Measurements from ENCODE around the gene TXLNG.

Gene TXLNG

GRCh38 chrX:16870095-16870861 lies 84.0 kb downstream of the TXLNG start, which contains the start of gene RBBP7 (continued):
- TF ChIP-seq ZNF23 (tag by site-specific recombination; IDR thresholded peaks at IDR 0.05; ENCODE audit: borderline replicate concordance): no peak
- TF ChIP-seq ZNF561 (tag by site-specific recombination; IDR thresholded peaks at IDR 0.05; ENCODE audit: borderline replicate concordance): peak; percentile 78; the same call in 1 of the 2 replicates
- TF ChIP-seq KLF10 (tag by site-specific recombination; IDR thresholded peaks at IDR 0.05): peak; percentile 91
- peak; percentile 92 for TF ChIP-seq ZNF366 (tag by site-specific recombination; conservative IDR thresholded peaks at IDR 0.05)
- TF ChIP-seq ZBTB10 (tag by site-specific recombination; IDR thresholded peaks at IDR 0.05): peak; percentile 57
- TF ChIP-seq ZNF16 (tag by site-specific recombination; IDR thresholded peaks at IDR 0.05; ENCODE audit: low read depth): no peak
- no peak for TF ChIP-seq ZNF664 (tag by site-specific recombination; IDR thresholded peaks at IDR 0.05)
- no peak for TF ChIP-seq BCL11B (tag by site-specific recombination; IDR thresholded peaks at IDR 0.05; ENCODE audit: low read depth)
- TF ChIP-seq ZBTB17 (tag by site-specific recombination; IDR thresholded peaks at IDR 0.05): no peak
- no peak for TF ChIP-seq SCRT1 (tag by site-specific recombination; IDR thresholded peaks at IDR 0.05; ENCODE audit: borderline replicate concordance)
- TF ChIP-seq ZBTB48 (tag by site-specific recombination; IDR thresholded peaks at IDR 0.05): no peak
- TF ChIP-seq ZNF629 (tag by site-specific recombination; IDR thresholded peaks at IDR 0.05): peak; percentile 56; the same call in 1 of the 2 replicates
- no peak for TF ChIP-seq TSHZ1 (tag by site-specific recombination; IDR thresholded peaks at IDR 0.05; ENCODE audit: borderline replicate concordance)
- peak; percentile 60 for TF ChIP-seq GLIS1 (tag by site-specific recombination; IDR thresholded peaks at IDR 0.05)
- TF ChIP-seq ZNF311 (tag by site-specific recombination; IDR thresholded peaks at IDR 0.05; ENCODE audit: borderline replicate concordance): no peak
- TF ChIP-seq ZNF211 (tag by site-specific recombination; IDR thresholded peaks at IDR 0.05; ENCODE audit: low read depth): no peak
- TF ChIP-seq ZNF692 (tag by site-specific recombination; IDR thresholded peaks at IDR 0.05): peak; percentile 60; the same call in 1 of the 2 replicates
- TF ChIP-seq ZNF132 (tag by site-specific recombination; IDR thresholded peaks at IDR 0.05; ENCODE audit: borderline replicate concordance): no peak
- peak; percentile 45; the same call in 1 of the 2 replicates for TF ChIP-seq YY1 (tag by site-specific recombination; IDR thresholded peaks at IDR 0.05)
- no peak for TF ChIP-seq ZNF558 (tag by site-specific recombination; IDR thresholded peaks at IDR 0.05)
- TF ChIP-seq OSR2 (tag by site-specific recombination; IDR thresholded peaks at IDR 0.05): no peak
- no peak for TF ChIP-seq ZNF266 (tag by site-specific recombination; IDR thresholded peaks at IDR 0.05; ENCODE audit: low read depth)
- no peak for TF ChIP-seq ZNF157 (tag by site-specific recombination; IDR thresholded peaks at IDR 0.05)
- no peak for TF ChIP-seq ZNF768 (tag by site-specific recombination; IDR thresholded peaks at IDR 0.05)
- no peak for TF ChIP-seq ZNF350 (tag by site-specific recombination; IDR thresholded peaks at IDR 0.05)
- TF ChIP-seq ZSCAN23 (tag by site-specific recombination; IDR thresholded peaks at IDR 0.05): 0 out of 2 replicates have a peak, but pooled peaks have one; percentile 58
- no peak for TF ChIP-seq HIC1 (tag by site-specific recombination; IDR thresholded peaks at IDR 0.05)
- TF ChIP-seq ZNF501 (tag by site-specific recombination; IDR thresholded peaks at IDR 0.05): peak; percentile 70; the same call in 1 of the 2 replicates
- TF ChIP-seq ZNF830 (tag by site-specific recombination; IDR thresholded peaks at IDR 0.05; ENCODE audit: low read depth): no peak
- no peak for TF ChIP-seq ZNF433 (tag by site-specific recombination; IDR thresholded peaks at IDR 0.05; ENCODE audit: low read depth)
